GF-D8 (cell line): ENCODE data around the gene RSF1.

ENCODE experiments used
- DNase-seq: peaks from one replicate; lab custom pipeline; 2025; lab: John Stamatoyannopoulos, UW

The RSF1 gene

DNA sequence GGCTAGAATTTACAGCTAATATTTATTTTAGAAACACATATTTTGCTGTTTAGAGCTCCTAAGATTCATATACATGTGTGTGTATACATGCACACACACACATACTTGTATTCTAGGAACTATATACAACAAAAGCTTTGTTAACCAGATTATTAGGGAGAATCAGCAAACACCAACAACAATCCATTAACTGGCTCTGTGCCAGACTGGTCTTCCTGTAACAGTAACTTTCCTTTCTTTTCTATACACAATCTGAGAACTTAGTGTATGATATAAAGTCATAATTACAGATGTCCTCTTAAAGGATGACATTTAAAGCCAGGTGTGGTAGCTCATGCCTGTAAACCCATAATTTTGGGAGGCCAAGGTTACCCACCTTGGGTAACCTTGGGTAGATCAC lies 133.4 kb downstream of the RSF1 start:
- no peak for DNase-seq

- no peak for DNase-seq
Measured at GRCh38 chr11:77677138-77677537, 143.4 kb downstream of the RSF1 start.

DNA sequence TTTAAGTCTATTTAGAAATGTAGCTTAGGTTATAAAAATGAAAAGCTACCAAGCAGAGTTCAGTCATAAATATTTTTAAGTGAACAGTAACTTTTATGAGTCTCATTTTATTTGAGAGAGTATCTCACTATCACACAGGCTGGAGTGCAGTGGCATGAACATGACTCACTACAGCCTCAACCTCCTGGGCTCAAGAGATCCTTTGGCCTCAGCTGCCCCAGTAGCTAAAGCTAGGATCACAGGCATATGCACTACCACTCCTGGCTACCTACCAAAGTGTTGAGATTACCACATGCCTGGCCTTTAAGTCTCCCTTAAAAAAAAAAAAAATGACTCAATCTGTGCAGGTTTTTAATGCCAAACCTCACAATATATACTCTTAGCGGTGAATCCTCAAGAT lies 148.3 kb downstream of the RSF1 start:
- DNase-seq = no peak

DNA sequence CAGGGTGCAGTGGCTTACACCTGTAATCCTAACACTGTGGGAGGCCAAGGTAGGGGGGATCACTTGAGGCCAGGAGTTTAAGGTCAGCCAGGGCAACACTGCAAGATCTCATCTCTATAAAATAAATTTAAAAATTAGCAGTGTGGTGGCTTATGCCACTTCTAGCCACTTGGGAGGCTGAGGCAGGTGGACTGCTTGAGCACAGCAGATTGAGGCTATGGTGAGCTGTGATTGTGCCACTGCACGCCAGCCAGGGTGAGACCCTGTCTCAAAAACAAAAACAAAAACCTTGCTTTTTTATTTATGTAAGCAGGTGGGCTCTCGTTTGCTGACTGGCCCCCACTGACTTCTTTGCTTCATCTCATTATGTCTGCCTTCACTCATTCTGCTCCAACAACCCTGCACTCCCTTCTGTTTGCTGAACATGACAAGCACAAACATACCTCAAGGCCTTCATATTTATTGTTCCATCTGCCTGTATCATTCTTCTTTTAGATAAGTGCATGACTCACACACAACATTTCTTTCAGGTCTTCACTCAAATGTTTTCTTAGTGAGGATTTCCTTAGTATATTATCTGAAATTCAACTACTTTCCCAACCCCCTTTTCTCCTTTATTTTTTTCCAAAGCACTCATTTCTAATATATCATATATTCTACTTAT lies 150.5 kb downstream of the RSF1 start:
- DNase-seq = no peak

DNA sequence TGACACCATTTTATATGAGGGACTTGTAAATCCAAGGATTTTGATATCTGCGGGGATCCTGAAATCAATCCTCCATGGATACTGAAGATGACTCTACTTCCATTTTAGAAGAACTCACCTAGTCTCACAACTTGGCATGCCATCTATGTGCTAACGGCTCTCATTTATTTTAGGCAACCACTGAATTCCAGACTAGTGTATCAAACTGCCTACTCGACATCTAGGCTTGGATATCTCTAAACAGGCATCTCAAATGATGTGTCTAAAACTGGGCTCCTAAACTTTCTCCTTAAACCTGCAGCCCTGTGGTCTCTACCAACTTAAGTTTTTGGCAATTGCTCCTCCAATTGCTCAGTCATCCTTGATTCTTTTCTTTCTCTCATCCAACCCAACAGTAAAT lies 151.8 kb downstream of the RSF1 start:
- no peak for DNase-seq

GRCh38 chr11:77665240-77665965 lies 155.1 kb downstream of the RSF1 start:
- DNase-seq = no peak

- DNase-seq = no peak
Measured at GRCh38 chr11:77661670-77662069, 158.9 kb downstream of the RSF1 start.

GRCh38 chr11:77660947-77661346 lies 159.6 kb downstream of the RSF1 start:
- DNase-seq = no peak

DNA sequence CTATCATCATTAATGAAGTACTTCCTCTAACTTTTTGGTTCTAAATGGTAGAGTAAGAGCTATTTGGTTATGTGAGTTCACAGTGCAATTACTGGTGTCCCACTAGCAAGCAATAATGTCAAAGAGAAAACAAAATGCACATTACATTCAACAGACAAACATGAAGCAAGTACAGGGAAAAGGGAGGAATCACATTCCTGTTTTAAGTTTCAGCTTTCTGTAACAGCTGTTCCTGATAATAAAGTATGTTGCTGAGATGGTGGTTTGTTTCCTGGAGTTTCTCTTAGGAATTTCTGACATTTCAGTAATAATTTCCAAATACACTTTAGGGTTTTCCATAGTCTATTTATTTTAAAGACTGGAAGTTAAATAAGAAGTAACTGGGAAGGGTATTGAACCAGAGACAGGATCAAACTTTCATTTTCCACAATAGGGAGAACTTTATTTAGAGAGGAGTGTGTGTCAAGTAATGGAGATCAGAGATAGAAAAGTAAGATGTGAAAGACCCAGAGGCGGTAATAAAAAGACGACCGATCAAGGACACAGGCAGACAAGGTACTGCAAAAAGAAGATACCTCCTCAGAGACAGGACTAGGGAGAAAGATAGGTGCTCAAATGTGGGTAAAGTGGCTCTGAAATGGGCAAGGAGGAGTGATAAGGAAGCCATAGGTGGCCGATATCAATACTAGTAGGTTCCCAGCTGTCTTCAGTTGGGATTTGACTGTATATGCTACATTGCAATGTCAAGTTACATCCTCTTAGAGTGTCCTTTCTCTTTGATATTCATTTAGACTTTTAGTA lies 162.1 kb downstream of the RSF1 start:
- no peak for DNase-seq

DNA sequence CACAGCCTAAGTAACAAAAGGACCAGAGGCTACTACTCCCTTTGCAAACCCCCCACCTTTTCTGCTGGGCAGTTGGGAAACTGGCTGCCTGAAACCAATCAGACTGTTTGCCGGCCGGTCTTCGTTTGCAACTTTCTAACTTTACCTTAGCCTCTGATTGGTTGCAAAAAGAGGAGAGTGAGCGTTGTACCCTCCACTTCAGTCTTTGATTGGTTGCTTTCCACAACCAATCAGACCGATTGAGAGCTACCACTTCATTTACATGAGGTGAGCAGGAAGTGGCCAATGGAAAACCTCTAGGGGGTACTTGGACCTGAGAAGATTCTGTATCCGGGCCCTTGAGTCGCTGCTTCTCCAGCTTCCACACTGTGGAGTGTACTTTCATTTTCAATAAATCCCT lies 164.2 kb downstream of the RSF1 start:
- DNase-seq = no peak

- DNase-seq = no peak
Measured at GRCh38 chr11:77654770-77655434, 165.6 kb downstream of the RSF1 start.

- no peak for DNase-seq
Measured at GRCh38 chr11:77650123-77650522, 170.4 kb downstream of the RSF1 start.

- no peak for DNase-seq
Measured at GRCh38 chr11:77647654-77648305, 172.7 kb downstream of the RSF1 start.

GRCh38 chr11:77644887-77645286 lies 175.6 kb downstream of the RSF1 start:
- DNase-seq = no peak

DNA sequence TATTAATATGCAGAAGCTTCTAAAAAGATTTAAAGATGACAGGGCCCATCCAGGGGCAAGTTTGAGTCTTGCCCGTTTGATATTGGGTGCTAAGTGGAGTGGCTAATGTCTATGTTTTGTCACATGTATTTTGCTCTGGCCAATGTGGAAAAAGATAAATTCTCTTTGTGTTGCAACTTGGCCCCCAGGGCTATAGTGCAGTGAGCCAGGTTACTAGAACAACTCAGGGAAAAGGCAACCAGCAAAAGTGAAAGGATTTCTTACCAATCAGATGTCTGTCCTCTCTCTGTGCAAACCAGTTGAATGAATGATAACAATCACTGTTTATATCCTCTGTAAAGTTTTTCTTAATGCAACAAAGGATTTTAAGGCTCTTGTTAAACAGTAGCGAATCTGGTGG lies 178.3 kb downstream of the RSF1 start:
- DNase-seq = no peak

DNA sequence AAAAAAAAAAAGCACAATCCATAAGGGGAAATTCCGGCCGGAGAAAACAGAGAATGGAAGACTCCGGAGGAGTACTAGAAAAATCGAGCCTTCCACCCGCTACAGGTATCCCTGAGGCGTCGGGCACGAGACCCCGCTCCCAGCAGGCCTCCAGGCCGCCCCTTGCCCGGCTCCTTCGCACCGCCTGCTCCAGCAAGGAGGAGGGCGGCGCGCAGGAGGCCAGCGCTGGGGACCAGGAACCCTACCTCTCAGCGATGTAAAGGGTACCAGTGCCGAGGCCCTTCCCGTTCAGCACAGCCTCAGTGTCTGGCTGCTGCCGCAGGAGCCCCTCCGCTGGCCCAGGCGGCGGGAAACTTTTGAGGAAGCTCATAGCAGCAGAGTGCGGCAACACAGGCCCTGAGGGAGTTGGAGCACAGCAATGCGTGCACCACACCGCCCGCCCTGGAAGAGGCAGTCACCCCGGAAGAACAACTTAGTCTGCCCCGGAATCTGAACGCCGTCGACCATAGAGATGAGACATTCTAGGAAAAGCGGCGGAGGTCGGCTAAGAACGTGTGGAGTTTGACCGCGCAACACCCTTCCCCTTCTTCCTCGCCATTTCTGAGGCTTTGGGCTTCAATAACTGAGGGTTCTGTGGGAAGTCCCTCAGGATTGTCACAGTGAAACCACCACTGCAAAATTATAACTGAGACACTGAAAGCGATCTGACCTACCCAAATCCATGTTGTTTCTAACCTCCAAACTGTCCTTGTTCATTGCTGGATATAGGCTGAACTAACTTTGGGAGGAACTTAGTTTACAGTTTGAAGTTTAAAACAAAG lies 183.0 kb downstream of the RSF1 start, which contains the start of gene CLNS1A:
TSS of gene CLNS1A (minus strand) at position 450 of the 821 bp plus-strand sequence. CDS start at position 370, 80 bp downstream.
- DNase-seq = peak; percentile 93

GRCh38 chr11:77636731-77637344 lies 183.7 kb downstream of the RSF1 start:
- DNase-seq = peak; percentile 20

GRCh38 chr11:77633926-77634325 lies 186.6 kb downstream of the RSF1 start:
- DNase-seq = peak; percentile 70

DNA sequence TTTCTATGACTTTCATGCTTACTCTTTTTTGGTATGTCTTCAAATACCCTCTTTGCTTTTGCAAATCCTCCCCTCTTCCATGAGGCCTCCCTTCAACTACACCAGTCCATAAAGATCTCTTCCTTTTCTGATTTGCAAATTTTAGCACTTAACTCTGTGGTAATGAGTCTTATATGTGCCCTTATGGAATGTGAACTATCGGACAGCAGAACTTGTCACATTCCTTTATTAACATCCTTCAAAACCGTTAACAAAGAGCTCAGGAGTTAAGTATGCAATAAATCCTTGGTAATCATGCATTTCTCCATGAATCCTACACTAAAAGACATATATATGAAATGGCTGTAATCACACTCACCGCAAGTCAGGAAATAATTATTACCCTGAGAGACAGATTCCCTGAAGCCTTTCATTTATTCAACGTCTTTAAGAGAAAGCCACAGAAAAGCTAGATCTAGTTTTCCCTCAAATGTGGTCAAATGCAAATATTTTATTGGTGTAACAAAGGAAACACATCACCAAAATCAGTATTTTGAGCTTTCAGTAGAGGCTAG lies 190.3 kb downstream of the RSF1 start:
- DNase-seq = no peak

DNA sequence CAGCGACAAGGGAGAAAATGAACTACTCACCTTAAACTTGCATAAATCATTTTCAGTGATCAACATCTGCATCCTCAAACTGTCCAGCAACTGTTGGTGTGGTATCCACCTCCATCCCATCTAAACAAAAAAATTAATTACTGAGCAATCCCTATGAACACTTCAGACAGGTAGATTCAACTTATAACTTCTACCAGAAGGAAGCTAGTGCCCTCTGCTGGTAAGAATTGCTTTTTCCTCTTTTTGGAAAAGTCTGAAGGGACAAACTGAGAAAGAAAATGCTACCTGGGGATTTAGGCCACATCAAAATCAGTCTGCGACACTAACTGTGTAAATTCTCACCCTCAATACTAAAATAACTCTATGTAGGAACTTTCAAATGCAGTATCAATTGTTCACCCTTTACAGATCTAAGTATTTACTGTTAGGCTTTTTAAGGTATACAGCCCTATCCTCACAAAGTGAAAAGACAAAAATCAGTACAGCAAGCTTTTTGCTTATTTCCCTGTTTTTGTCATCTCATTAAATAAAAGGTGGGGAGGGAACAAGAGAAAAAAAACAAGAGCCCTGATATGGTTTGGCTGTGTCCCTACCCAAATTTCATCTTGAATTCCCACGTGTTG lies 200.8 kb downstream of the RSF1 start:
- DNase-seq = no peak
